ENCODE data around the gene SYNDIG1. TPM values are rescaled to one million over a fixed set of nuclear protein-coding genes. Genes with fewer than 3 reads are reported as not detected.

The SYNDIG1 gene
- total RNA-seq, 1 donor, result 1.6 TPM

DNA sequence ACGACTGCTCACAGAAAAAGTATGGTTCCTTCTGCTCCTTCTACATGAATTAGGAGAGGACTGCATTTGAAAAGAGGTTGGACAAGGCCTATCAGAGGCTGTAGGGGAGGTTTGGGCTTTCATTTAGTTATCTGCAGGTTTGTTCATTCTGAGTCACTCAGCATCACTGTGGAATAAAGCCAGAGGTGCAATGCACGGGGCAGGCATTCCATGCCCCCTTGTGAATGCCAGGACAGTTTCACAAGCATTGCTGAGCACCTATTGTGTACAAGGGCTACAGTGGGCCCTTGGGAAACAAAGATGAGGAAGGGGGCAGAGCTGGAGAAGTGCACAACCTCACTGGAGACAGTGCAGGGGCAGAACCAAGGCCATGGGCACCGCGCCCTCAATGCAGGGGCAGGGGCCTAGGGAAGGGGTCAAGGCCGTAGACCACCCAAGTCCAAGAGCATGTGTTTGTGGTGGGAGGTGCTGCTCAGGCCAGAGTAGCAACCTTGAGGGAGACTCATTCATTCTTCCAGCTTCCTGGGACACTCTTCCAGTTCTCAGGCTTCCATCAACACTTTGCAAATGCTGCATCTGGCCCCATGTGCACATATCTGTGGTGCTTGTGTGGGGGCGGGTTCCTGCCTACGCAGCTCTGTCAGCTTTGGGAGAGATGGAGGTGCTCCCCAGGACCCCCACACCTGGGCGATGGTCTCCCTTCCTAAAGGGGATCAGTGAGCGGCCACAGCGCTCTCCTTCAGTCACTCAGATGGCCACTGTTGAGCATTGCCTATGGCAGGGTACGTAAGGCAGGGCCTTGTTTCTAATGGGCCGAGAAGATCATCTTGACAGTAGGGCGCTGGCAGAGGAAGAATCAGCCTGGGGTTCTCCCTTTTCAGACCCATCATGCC, 204.5 kb downstream of the SYNDIG1 start:
- DNase-seq (ENCODE audit: low read depth), result peak; percentile 93
- TF ChIP-seq CTCF (IDR thresholded peaks at IDR 0.05; ENCODE audit: insufficient read depth, low read length), result no peak
- H3K4me3 ChIP-seq (ENCODE audit: low read depth, low read length), result no peak overlapping the region

DNA sequence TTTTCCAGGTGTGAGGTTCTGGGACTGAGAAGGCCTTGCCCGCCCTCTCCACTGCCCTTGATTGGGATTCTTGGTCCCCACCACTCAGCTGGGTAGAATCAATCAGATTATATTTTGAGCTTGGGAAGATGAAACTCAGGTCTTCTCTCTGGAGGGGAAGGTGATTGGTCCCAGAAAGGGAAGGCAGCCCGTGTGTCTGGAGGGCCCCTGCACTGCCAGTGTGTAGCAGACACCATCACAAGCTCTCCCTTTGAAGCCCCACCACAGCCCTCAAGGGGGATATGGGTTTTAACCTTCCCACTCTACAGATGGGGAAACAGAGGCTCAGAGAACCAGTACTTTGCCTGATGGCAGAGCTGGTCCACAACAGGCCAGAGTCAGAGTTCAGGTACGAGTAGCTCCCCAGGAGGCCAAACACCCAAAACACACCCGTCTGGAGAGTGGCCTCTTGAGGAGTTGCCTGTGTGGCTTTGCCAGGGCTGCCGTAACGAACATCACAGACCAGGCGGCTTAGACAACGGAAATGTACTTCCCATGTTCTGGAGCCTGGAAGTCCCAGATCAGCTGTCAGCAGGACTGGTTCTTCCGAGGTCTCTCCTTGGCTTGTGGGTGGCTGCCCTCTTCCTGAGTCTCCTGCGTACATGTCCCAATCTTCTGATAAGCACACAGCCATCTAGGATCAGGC, 205.6 kb downstream of the SYNDIG1 start:
- TF ChIP-seq CTCF (IDR thresholded peaks at IDR 0.05; ENCODE audit: insufficient read depth, low read length), result no peak
- H3K4me3 ChIP-seq (ENCODE audit: low read depth, low read length), result no peak overlapping the region
- no peak for DNase-seq (ENCODE audit: low read depth)

GRCh38 chr20:24675651-24676352, 206.4 kb downstream of the SYNDIG1 start:
- no peak for DNase-seq (ENCODE audit: low read depth)
- no peak overlapping the region for H3K4me3 ChIP-seq (ENCODE audit: low read depth, low read length)
- no peak for TF ChIP-seq CTCF (IDR thresholded peaks at IDR 0.05; ENCODE audit: insufficient read depth, low read length)

DNA sequence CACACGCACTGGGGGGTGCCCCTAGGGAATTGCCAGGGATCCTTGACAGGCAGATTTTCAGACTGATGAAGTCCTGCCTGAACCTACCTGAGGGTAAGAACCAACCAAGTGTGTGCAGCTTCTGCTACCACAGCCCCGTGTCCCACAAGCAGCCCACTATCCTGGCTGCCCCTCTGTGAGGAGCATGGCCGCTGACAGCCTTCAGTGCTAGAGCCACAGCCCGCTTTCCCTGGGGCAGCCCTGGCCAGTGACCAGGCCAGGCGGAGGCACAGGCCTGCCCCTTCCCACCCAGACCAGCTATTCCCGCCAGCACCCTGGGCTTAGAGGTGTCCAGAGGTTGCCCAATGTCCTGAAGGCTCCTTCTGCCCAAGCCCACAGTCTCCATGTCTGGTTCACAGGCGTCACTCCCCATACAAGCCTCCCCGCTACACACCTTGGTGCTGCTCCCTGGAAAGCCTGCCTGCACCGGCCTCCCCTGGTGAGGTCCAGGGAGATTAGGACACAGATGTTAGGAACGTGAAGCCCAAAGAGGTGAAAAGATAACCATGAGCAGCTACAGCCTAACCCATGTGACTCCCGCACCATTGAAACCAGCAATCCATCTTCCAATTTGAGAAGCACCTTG, 207.0 kb downstream of the SYNDIG1 start:
- TF ChIP-seq CTCF (IDR thresholded peaks at IDR 0.05; ENCODE audit: insufficient read depth, low read length), result no peak
- no peak for DNase-seq (ENCODE audit: low read depth)
- H3K4me3 ChIP-seq (ENCODE audit: low read depth, low read length), result no peak overlapping the region

DNA sequence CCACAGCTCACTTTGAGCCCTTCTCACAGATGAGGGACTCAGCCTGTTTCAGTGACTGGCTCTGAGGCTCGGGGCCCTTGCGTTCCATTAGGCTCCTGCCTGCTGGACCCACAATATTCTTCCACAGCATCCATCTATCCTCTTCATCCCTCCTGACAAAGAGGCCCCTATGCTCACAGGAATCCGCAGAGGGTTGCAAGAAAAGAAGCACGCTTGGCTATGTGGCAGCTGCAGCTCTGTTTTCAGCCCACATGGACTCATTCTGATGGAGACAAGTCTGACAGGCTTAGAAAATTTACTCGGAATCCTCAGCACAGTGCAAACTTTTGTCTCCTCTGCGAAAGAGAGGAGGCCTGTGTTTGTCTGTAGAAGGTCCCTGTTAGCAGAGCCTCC, 207.5 kb downstream of the SYNDIG1 start:
- no peak for TF ChIP-seq CTCF (IDR thresholded peaks at IDR 0.05; ENCODE audit: insufficient read depth, low read length)
- DNase-seq (ENCODE audit: low read depth), result no peak
- no peak overlapping the region for H3K4me3 ChIP-seq (ENCODE audit: low read depth, low read length)

DNA sequence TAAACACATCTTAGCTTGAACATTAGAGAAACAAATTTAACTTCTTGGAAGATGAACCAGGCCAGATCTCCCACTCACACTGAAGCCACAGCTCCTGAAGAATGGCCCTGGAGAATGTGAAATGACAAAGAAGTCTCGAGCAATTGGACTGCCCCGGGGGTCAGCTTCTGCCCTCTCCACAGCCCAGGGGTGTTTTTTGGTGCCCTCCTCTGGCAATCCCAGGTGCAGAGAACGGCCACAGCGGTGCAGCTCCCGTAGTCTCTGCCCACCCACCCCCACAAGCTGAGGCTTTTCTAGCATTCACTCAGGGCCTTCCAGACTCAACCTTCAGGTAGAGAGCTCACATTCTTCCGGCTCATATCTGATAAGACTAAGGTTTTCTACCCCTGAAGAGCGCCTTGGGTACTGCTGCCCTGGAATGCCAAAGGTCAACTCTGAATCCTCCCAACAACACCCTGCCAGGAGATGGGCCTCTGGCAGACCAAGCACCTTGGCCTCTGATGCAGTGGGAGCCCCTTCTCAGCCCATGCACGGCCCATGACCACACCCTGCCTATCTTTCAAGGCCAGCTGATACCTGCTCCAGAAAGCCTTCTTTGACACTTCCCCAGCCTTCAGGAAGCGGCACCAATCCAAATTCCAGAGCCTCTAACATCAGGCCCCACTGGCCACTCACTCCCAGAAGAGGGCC, 208.3 kb downstream of the SYNDIG1 start:
- TF ChIP-seq CTCF (IDR thresholded peaks at IDR 0.05; ENCODE audit: insufficient read depth, low read length), result no peak
- no peak overlapping the region for H3K4me3 ChIP-seq (ENCODE audit: low read depth, low read length)
- no peak for DNase-seq (ENCODE audit: low read depth)
